Activated CD8-positive, alpha-beta memory T cell treated with anti-CD3 and anti-CD28 coated beads, Interleukin-2, amount 50 U/mL, for 24 hours (primary cell): ENCODE data around the gene TUBA3D.
"Not testable (repeated sequence)": the region's sequence is repeated elsewhere in the genome, so short reads cannot be mapped to it uniquely, and the experiment has no call there.

ENCODE experiments used
- DNase-seq: peaks from one replicate; pipeline ENCODE4 v3.0.0-alpha.2; 2020; ENCODE audit errors: extremely low read depth

TUBA3D gene

DNA sequence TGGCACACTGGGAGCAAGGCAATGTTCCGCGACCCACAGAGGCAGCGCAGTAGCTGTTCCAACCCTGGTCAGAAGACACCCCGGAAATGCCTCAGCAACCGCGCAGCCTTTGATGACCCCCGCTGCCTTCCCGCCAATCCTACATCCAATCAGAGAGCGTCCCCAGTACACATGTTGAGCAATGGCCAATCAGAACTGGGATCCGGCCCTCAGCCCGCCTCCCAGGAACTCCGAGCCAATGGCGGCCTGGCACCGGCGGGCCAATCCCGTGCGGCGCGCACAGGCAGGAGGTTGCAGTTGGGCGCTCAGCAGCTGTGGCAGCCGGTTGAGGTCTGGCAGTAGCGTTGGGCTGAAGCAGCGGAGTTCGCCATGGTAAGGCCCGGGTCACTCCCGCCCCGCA is at the start of gene TUBA3D:
Gene TUBA3D (plus strand): TSS at position 289 of the 400 bp plus-strand sequence. CDS start 81 bp downstream, at position 370.
- DNase-seq: no peak

DNA sequence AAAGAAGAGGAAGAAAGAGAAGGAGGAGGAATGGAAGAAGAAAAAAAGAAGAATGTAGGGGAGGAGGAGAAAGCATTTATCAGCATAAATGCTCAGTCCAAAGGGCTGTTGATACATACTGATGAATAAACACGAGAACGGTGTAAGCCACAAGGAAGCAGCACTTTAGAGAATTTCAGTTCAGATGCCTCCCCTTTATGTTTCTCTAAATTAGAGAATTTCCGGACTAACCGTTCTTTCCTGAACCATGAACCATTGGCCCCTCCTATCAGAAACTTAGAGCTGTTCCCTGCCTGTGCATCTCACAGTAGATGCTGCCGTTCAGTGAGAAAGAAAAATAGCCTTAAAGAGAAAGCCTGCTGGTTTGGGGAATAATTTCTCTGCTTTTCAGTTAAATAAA is 49.2 kb upstream of the TUBA3D start:
- DNase-seq: no peak

DNA sequence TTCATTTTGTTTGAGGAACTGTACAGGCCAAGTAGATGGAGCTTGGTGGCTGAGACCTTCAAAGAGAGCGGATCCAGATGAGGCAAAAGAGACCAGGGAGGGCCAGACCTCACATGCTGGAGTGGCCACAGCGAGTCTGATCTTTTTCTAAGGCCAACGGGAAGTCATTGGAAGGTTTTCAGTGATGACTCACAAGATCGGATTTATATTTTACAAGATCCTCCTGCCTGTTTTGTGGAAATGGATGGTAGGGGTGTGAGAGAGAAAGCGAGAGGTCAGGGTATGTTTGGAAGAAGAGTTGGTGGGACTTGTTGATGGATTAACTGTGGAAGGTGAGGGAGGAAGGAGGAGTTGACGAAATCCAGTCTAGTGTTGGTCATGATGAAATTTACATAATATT is 44.6 kb upstream of the TUBA3D start:
- no peak for DNase-seq

DNA sequence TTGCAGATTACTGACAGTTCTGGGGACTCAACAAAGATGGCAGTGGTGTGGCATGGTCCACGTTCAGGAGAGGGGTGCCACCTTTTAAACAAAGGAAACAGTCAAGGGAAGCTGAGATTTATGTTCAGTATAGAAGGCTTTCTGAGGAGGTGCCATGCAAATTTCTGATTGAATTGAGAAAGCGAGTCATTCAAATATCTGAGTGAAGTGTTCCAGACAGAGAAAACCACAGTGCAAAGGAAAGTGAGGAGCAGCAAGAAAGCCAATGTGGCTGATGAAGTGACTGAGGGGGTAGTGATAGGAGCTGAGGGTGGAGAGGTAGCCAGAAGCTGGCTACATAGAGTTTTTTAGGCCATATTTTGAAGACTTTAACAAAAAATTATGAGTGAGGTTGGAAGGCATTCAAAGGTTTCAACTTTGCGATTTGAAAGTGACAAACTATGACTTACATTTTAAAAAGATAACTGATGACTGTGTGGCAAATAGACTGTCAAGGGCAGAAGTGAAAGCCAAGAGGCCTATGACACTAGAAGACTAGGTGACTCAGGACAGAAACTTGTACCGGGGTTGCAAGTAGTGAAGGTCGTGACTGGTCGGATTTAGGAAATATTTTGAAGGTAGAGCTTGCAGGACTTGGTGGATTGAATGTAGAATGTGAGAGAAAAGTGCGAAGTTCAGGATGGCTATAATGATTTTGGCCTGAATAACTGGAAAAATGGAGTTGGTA is 35.0 kb upstream of the TUBA3D start:
- DNase-seq: not testable (repeated sequence)

DNA sequence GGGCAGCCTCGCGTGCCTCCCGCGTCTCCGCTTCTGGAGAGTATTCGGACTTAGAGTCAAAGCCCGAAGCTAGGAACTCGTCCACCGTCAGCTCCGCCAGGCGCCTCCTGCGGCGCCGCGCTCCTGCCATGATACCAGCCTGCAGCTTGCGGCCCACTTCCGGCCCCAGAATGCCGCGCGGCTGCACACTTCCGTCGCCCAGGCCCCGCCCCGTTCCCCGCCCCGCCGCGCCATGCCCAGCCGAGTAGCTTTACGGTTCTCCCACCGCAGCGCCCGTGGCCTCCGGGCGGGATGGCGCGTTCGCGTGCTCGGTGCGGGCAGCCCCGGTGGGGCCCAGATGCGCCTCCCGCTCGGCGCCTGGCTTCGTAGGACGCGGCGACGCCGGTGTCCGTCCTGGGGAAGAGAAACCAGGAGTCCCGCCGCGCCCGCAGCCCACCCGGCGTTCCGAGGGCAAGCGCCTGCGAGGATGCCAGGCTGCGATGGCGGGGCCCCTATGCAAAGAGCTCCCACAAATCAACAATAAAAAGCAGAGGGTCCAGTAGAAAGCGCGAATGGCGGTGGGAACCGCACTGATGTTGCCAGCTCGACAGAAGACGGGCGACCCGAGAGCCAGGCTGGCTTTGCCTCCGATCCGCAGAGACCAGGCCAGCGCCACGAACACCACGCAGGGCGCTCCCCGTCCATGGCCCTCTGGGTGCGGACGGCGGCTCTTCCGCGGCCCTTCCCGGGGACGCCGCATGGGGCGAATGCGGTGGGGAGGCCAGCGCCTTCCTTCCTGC is 31.0 kb upstream of the TUBA3D start:
- not testable (repeated sequence) for DNase-seq

DNA sequence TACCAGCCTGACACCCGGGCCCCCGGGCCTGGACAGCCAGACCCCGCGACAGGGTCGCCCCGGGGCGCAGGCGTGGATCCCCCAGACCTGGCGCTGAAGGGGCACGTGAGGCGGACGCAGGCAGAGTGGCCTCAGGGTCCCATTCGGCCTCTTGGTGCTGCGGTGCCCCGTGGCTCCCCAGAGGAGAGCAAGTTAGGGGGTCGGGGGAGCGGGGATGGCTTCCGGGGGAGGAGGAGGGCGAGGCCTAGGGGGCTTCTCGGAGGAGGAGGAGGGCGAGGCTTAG is 30.5 kb upstream of the TUBA3D start:
- DNase-seq: not testable (repeated sequence)

DNA sequence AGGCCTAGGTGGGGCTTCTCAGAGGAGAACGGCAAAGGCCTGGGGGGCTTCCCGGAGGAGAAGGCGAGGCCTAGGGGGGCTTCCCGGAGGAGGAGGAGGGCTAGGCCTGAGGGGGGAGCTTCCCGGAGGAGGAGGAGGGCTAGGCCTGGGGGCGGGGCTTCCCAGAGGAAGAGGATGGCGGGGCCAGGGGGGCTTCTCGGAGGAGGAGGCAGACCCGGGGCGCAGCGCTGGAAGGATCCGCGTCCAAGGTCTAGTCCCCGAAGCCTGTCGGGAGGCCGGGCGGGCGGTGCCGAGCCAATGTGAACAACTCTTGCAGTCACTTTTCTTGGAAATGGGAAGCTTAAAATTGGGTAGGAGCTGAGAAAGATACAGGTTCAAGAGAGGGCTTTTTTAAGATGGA is 30.0 kb upstream of the TUBA3D start:
- no peak for DNase-seq

DNA sequence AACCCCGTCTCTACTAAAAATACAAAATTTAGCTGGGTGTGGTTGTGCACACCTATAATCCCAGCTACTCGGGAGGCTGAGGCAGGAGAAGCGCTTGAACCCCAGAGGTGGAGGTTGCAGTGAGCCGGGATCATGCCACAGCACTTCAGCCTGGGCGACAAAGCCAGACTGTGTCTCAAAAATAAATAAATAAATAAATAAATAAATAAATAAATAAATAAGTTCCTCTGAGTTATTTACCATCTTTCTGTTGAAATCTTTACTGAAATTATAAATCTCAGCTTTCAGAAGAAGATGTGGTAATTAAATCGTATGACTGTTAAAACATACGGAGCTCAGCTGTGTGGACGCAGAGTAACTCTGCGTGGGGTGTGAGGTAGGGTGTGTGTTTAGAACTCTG is 27.9 kb upstream of the TUBA3D start:
- not testable (repeated sequence) for DNase-seq

DNA sequence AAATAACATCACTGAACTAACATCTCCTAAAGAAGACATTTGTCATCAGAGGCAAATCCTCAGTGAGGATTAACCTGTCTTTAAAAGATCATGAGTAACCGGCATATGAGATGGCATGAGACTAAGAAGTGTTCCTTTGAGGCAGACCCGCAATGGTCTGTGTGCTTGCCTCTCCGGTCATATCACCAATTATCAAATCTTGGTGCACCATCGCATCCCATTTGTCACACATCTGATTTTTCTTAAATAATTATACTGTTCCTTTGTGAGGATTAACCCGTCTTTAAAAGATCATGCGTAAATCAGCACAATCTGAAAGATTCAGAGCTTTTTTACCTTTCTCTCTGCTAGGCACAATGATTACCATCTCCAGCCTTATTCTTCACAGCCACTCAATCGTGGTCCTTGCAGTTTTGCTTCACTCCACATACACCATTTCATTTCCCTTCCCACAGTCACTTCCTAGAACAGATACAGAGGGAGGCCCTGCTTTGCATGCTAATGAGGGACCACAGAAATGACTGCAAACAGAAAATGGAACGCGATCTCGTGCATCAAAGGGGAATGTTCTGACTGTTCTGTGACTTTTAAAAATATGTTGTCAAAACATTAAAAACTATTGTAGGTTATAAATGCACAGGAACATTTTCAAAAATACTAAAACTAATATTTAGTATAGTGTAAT is 24.5 kb upstream of the TUBA3D start:
- DNase-seq: not testable (repeated sequence)

DNA sequence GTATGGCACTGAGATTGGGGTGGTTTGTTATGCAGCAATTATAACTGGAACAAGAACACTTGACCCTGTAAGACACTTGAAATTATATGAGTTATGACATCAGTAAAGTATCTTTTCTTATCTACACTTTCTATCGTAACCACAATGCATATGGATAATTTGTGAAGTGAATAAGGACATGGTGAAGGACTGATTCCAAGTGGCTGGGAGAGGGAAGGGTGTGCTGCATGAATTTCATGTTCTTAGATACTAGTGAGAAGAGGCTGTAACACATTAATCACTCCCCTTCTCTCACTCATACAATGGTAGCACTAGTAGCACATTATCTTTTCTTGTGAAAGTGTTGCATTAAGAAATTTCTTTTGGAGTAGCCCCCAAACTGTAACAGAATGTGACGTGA is 21.0 kb upstream of the TUBA3D start:
- DNase-seq: not testable (repeated sequence)

DNA sequence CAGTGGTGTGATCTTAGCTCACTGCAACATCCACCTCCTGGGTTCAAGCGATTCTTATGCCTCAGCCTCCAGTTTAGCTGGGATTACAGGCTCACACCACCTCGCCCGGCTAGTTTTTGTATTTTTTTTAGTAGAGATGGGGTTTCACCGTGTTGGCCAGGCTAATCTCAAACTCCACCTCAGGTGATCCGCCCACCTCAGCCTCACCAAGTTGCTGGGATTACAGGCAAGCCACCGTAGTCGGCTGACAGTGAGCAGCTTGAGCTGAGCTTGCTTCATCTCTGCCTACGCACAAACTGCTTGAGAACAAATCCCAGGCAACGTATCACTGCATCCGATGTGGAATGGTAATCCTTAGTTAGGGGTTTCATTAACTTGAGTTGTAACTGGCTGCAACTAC is 8.2 kb upstream of the TUBA3D start:
- not testable (repeated sequence) for DNase-seq

DNA sequence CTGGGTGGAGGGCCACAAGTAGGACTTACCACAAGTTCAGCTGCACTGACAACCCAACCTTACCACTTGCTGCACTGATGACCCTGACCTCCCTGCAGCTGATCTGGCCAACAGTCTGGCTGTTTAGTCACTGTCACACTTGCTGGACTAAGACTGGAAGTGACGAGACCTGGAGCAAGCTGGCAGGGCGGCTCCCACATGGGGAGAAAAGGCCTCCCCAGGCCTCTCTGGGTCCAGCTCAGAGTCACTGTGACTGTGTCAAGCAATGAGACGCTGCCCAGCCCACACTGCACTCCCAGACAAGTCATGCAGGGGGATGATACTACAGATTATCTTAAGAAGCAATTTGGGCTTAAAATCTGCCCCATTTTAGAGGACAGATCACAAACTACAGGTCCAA is 5.0 kb upstream of the TUBA3D start:
- not testable (repeated sequence) for DNase-seq

DNA sequence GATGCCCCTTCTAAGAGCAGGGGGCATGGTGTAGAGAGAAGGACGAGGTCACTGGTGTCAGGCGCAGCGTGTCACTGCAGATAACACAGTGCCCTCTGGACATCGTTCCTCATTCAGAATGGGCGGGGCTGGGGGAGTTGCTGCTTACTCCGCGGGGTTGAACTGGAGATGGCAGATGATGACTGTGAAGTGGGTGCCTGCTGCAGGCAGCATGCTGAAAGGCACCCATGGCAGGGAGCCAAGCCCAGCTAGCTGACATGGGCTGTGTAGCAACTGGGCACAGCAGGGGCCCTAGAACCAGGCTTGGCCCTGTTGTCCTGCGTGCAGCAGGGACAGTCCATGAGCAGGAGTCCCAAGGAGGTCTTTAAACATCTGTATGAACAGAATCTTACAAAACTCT is 4.3 kb upstream of the TUBA3D start:
- DNase-seq: not testable (repeated sequence)

DNA sequence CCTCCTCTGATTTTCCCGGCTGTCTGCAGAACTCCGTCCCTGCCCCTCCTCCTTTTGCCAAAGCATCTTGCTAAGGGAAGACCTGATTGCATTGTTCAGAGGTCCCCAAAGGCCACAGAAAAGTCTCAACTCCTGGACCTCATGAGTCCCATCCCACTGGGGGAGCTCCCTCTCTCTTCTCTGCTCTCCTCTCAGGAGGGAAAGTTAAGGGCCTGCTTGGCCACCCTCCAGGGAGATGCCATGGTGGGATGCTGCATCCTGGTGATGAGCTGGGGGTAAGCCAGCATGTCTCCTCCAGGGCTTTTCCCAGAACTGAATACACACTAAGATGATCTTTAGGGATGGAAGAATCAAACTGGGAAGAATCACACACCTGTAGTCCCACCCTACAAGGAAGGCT is 2.7 kb upstream of the TUBA3D start:
- DNase-seq: not testable (repeated sequence)

DNA sequence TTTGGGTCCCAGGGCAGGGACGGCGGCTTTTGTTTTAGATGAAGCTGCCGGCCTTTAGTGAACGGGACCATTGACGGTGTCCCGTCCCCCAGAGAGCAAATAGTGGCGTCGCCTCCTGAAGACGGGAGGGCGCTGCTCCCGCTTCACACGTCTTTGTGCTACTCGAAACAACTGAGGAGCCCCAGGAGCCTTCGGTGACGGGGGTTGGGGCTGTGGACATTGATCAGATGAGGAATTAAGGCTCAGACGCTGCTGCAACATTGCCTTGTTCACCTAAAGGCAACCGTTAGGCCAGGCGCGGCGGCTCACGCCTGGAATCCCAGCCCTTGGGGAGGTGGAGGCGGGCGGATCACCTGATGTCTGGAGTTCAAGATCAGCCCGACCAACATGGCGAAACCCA is 444 bp downstream of the TUBA3D start:
- not testable (repeated sequence) for DNase-seq

DNA sequence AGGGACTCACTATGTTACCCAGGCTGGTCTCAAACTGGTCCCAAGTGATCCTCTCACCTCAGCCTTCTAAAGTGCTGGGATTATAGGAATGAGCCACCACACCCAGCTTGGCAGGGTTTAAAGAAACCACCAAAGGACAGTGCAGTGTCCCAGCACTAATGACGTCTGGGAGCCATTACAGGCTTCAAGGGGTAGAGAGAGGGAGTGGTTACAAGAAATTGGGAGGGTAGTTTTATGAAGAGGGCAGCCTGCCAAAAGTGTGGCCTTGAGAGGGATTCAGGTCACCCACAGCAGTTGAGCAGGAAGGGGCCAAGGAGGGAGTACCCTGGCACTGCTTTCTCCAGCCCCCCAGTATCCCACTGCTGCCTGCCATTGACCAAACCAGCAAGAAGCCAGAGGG is 1.3 kb downstream of the TUBA3D start:
- not testable (repeated sequence) for DNase-seq

DNA sequence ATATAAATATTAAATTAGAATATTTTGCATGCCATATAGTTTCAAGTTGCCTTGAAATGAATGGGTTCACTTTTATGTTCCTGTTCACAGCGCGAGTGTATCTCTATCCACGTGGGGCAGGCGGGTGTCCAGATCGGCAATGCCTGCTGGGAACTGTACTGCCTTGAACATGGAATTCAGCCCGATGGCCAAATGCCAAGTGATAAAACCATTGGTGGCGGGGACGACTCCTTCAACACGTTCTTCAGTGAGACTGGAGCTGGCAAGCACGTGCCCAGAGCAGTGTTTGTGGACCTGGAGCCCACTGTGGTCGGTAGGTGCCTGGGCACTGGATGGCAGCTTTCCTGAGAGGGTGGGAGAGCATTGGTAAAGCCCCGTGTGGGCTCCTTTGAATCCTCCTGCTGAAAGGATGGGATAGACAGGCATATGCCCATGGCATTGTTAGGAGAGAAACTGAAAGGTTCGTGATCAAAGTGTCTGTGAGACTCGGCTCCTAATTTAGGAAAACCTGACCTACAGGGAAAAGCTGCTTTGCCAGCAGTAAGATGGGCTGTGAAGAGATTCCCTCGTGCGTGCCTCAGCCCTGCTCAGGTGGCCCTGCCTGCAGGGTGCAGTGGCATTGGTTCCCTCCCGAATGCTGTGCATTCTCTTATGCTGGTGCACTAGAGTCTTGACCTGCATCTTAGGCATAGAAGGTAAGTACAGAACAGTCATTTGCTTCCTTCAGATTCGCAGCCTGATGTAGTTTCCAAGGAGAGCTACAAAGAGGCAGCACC is 2.3 kb downstream of the TUBA3D start:
- DNase-seq: not testable (repeated sequence)

DNA sequence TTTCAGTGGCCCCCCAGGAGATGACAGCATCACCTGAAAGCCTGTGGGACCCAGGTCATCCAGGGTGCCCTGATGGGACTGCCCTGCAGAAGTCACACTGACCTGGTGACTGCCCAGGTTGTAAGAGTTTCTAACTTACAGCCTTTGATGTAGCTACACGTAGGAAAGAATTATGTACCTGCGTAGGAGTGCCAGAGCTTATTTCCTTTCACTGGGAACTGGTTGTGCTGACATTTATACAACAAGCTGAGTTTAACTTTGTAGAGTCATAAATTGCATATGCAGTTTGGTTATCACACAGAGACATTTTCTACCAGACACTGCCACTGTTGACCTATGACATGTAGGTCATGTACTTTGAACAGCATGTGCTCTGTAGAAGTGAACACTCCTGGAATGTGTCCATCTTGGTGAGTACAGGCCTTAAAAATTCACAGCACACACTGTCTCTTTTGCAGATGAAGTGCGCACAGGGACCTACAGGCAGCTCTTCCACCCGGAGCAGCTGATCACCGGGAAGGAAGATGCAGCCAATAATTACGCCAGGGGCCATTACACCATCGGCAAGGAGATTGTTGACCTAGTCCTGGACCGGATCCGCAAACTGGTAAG is 3.0 kb downstream of the TUBA3D start:
- not testable (repeated sequence) for DNase-seq

DNA sequence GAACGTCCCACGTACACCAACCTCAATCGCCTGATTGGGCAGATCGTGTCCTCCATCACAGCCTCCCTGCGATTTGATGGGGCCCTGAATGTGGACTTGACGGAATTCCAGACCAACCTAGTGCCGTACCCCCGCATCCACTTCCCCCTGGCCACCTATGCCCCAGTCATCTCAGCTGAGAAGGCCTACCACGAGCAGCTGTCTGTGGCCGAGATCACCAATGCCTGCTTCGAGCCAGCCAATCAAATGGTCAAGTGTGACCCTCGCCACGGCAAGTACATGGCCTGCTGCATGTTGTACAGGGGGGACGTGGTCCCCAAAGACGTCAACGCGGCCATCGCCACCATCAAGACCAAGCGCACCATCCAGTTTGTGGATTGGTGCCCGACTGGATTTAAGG is 4.4 kb downstream of the TUBA3D start:
- not testable (repeated sequence) for DNase-seq

DNA sequence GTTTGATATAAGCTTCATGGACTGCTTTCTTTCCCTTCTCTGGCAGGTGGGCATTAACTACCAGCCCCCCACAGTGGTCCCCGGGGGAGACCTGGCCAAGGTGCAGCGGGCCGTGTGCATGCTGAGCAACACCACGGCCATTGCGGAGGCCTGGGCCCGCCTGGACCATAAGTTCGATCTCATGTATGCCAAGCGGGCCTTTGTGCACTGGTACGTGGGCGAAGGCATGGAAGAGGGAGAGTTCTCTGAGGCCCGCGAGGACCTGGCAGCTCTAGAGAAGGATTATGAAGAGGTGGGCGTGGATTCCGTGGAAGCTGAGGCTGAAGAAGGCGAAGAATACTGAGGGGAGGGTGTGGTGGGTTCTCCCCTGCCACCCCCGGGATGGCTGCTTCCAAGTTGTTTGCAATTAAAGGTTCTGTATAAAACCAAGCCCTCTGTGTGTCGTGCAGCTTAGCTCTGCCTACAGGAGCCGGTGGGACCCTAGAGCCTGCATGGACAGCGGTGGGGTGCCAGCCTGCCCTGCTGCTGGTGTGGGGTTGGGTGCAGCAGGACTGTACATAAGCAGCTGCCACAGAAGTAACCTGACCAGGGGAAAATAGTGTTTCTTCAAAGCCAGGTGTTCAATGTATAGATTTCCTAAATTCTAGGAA is 6.7 kb downstream of the TUBA3D start:
- DNase-seq: not testable (repeated sequence)
